GM12873 (cell line): ENCODE data around the gene KRT31.

Experiments
- TF ChIP-seq, protein P1 (sequence below): IDR thresholded peaks from 2 replicates; pipeline ENCODE4 v1.5.1; 2012; ENCODE audit warnings: low read depth, mild to moderate bottlenecking, moderate library complexity, low read length, control low read depth; ENCODE audit not compliant: insufficient read depth; ENCODE audit errors: missing control alignments

Gene KRT31

DNA sequence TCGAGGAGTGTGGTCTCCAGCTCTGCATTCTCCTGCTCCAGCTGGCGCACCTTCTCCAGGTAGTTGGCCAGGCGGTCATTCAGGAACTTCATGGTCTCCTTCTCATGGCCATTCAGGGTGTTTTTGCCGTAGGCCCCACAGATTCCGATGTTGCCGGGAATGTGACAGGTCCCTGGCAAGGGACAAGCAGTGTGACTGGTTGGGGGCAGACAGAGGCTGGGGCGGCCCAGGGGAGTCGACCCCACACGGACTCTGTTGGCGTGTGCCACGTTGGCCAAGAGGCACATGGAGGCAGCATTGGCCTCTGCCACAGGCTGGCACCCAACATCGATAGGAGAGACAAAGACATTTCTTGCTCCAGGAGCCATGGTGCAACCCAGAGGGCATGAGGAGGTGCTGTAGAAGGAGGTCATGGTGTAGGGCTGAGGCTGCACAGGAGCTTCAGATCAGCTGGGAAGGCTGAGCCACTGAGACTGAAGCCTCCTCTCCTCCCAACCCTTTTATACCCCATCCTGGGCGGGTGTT is 26.8 kb upstream of the KRT31 start, which contains the start of gene KRT37:
Gene KRT37, minus strand, starts transcription at position 475 of the 525 bp plus-strand sequence. Its CDS starts 62 bp downstream, at position 413.
- TF ChIP-seq, protein P1, sequence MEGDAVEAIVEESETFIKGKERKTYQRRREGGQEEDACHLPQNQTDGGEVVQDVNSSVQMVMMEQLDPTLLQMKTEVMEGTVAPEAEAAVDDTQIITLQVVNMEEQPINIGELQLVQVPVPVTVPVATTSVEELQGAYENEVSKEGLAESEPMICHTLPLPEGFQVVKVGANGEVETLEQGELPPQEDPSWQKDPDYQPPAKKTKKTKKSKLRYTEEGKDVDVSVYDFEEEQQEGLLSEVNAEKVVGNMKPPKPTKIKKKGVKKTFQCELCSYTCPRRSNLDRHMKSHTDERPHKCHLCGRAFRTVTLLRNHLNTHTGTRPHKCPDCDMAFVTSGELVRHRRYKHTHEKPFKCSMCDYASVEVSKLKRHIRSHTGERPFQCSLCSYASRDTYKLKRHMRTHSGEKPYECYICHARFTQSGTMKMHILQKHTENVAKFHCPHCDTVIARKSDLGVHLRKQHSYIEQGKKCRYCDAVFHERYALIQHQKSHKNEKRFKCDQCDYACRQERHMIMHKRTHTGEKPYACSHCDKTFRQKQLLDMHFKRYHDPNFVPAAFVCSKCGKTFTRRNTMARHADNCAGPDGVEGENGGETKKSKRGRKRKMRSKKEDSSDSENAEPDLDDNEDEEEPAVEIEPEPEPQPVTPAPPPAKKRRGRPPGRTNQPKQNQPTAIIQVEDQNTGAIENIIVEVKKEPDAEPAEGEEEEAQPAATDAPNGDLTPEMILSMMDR: no peak

DNA sequence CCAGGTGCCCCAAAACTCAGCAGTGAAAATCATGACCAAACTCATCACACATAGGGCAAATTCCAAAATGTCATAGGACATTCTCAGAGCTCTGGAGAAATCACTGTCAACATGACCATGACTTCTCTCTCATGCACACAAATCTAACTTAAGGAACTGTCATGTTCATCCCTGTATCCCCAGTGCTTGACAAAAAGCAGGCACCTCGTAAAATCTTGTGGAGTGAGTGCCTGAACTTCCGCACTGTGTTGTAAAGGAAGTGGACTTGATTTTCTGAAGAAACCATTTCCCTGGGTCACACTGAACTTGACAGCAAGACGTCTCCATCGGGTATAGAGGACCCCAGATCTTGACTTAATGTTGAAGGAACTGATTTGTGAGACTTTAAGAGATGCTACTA is 24.2 kb upstream of the KRT31 start:
- TF ChIP-seq, protein P1: no peak

DNA sequence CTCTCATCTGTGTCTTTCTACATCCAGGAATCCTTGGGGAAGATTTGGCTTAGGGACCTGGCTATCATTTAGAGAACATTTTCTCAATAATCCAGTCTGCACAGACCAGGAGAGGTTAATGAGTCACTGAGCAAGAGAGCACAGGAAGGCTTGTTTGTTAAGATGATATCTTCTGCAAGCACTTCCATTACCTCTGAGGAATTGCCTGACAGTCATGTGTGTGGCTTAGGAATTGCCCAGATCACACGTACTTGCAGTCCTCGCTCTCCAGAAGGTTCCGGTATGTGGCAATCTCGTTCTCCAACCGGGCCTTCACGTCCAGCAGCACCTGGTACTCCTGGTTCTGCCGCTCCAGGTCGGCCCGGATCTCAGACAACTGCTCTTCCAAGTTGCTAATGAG is 23.7 kb upstream of the KRT31 start:
- TF ChIP-seq, protein P1: no peak

DNA sequence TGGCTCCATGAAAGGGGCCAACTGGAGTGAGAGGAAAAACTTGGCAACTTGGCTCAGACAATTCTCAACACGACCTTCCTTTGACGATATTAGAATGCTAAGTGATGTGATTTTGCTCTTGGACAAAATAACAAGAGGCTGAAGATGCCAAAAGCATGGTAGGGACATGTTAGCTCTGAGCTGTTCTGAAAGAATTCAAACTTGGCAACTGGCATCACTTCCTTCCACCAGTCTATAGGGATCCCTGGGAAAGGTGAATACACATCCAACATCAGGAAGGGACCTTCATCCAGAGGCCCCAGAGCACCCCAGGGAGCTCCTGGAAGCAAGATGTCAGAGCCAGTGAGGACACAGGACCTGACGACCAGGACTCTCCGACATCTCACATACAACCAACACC is 22.7 kb upstream of the KRT31 start:
- TF ChIP-seq, protein P1: no peak

DNA sequence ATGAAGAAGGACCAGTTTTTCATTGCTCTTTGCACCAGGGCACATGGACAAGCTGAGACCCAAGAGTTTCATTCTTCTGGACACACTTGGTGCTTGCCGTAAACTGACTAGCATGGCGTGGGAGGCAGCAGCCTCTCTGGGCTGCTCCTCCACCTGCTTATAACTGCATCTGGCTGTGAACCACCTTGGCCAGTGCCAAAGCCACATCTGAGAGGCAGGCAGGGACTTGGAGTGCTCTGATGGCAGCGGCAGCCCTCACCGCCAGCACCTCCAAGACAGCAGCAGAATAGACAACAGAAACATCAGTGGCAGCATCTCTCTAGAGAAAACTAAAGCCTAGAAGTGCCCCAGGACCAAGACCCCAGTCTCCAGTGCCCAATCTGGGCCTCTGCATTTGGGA is 22.3 kb upstream of the KRT31 start:
- TF ChIP-seq, protein P1: no peak

DNA sequence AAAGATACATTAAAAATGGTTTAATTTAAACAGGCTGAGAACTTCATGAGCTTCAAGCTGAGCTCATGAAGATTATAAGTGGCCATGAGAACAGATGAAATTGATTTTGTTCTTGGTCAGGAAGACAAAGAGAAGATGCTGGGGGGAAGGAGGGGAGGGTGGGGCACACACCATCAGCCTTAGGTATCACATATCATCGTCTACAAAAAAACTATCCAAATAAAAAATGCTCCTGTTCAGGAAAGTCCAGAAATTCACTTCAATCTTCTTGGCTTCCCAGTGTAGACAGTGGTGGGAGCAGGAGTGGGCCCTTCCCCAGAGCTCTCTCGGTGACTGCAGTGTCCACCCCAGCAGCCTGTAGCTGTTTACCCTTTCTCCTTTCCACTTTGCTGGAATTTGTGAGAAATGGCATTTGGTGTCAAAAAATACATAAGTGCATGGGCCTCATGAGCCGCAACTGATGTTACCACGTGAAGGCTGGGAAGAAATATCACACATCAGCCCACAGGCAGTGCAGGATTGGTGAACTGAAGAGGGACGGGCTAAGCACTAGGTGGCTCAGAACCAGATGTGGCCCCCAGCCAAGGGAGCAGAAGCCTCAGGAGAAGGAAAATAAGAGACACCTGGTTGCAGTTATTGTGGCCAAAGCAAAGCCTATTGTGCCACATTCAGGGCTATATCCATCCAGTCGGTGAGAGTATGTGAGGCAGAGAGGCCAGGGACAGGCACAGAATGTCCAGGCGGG is 20.9 kb upstream of the KRT31 start:
- TF ChIP-seq, protein P1: no peak

DNA sequence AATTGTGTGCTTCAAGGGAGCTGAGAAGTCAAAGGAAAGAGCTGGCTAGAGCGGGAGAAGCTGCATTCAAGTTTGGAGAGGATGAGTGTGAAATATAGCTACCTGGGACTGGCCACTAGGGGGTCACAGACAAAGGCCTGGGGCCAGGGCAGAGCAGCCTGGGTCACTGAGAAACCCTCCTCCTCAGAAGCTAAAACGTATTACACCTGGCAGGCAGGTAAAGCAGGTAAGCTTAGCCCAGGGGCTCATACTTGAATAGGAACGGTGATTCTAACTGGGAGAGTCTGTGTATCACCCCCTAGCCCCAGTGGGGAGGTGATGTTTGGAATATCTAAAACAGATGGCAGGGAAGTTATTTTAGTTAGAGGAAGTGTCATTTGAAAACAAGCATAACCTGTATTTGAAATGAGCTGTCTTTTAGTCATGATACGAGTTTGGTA is 20.2 kb upstream of the KRT31 start:
- TF ChIP-seq, protein P1: peak; percentile 75
